AG09309 (cell line): ENCODE results near the gene TOR4A.

ENCODE experiments used
- DNase-seq: peaks from one replicate; pipeline ENCODE4 v3.0.0-alpha.2; 2010; ENCODE audit warnings: low read depth
- H3K4me3 ChIP-seq: 2 replicates; pipeline ENCODE4 v1.5.1; 2011; ENCODE audit warnings: mild to moderate bottlenecking, low read depth, low read length, moderate library complexity; ENCODE audit not compliant: control insufficient read depth
- TF ChIP-seq, protein P1 (sequence below): IDR thresholded peaks from 2 replicates; pipeline ENCODE4 v1.5.1; 2011; ENCODE audit warnings: mild to moderate bottlenecking, low read depth, low read length, inconsistent platforms; ENCODE audit not compliant: insufficient read depth, control insufficient read depth; ENCODE audit errors: missing control alignments

TOR4A gene

DNA sequence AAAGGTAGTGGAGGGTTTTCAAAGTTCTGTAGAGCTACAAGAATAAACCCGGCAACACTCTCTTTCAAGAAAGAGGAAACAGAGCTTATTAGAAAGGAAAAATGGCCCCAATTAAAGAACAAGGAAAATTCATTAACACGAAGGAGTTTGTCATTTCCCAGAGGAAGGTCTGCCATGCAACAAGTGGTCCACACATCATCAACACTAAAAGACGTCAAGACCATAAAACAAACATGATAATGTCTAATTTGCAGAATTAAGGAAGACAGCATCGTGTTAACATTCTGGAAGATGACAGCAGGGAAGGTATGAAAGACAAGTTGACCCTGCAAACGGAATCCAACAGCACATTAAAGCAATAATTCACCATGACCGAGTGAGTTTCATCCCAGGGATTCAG is 53.2 kb downstream of the TOR4A start:
- H3K4me3 ChIP-seq = no peak overlapping the region
- TF ChIP-seq, protein P1, sequence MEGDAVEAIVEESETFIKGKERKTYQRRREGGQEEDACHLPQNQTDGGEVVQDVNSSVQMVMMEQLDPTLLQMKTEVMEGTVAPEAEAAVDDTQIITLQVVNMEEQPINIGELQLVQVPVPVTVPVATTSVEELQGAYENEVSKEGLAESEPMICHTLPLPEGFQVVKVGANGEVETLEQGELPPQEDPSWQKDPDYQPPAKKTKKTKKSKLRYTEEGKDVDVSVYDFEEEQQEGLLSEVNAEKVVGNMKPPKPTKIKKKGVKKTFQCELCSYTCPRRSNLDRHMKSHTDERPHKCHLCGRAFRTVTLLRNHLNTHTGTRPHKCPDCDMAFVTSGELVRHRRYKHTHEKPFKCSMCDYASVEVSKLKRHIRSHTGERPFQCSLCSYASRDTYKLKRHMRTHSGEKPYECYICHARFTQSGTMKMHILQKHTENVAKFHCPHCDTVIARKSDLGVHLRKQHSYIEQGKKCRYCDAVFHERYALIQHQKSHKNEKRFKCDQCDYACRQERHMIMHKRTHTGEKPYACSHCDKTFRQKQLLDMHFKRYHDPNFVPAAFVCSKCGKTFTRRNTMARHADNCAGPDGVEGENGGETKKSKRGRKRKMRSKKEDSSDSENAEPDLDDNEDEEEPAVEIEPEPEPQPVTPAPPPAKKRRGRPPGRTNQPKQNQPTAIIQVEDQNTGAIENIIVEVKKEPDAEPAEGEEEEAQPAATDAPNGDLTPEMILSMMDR = no peak
- no peak for DNase-seq

DNA sequence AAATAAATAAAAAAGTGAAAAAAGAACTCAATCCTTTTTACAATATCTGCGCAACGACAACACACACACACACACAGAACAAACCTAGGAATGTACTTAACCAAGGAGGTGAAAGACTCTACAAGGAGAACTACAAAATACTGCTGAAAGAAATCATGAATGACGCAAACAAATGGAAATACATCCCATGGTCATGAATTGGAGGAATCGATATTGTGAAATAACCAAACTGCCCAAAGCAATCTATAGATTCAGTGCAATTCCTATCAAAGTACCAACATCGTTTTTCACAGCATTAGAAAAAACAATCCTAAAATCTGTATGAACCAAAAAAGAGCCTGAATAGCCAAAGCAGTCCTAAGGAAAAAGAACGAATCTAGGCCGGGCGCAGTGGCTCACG is 54.4 kb downstream of the TOR4A start:
- H3K4me3 ChIP-seq = no peak overlapping the region
- TF ChIP-seq, protein P1 = no peak
- no peak for DNase-seq
